GM12891 (cell line): Measurements from ENCODE around the gene PARD6B.
"Not testable (repeated sequence)": the region's sequence is repeated elsewhere in the genome, so short reads cannot be mapped to it uniquely, and the experiment has no call there.

ENCODE experiments used
- POLR2A ChIP-seq: IDR thresholded peaks from 2 replicates; pipeline ENCODE4 v1.6.1; 2011; ENCODE audit warnings: low read depth, low read length, control low read depth
- POLR2AphosphoS5 ChIP-seq: IDR thresholded peaks from 2 replicates; pipeline ENCODE4 v1.6.1; 2011; ENCODE audit warnings: low read depth, low read length, control low read depth

DNA sequence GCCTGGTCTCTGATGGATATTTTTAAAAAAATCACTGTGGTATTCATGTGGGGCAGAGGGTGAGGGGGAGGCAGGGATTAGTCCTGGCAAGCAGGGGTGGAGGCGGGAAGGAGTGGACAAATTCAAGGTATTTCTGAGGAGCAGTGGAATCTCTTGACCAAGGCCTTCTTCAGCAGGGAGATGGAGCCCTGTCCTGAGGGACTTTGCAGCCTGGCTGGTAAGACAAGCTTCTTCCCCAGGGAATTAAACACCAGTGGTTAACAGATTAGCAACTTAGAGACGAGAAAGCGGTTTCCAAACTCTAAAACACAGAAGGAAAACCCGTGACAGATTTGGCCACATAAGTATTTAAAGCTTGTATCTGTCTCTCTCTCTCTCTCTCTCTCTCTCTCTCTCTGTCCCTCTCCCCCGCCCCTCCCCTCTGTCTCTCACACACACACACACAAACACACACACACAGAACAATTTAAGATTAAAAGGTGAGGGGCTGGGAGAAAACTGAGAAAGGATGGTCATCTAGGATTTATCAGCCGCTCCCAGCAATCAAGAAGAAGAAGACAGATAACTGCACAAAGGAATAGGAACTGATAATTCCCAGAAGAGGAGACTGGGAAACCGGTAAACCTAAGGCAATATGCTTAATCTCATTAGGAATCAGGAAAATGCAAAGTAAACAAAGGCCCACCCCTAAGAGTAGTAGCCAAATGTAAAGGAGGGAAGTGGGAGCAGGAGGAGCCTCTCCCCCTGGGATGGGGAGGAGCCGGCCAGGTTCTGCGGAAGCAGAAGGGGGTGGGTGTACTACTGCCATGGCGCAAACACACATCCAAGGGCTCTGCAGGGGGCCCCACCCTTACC lies 35.8 kb downstream of the PARD6B start:
- not testable (repeated sequence) for TF ChIP-seq POLR2AphosphoS5, POLR2A
